ENCODE results near the gene ATP9B.
"Not testable (repeated sequence)": the region's sequence is repeated elsewhere in the genome, so short reads cannot be mapped to it uniquely, and the experiment has no call there.

Gene ATP9B

DNA sequence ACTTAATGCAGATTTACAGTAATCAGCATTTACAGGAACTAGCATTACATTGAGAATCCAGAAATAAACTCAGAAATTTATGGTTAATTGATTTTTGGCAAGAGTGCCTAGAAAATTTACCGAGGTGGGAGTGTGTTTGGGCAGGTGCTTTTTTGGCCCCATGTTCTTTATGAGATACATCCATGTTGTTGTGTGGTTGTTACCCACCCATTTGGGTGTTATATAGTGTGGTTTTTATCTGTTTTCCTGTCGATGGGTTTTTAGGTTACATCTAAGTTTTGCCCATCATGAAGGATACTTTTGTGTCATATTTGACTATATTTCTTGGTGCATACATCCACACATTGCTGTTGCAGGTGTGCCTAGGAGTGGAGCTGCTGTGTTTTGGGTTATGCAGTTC is 82.0 kb downstream of the ATP9B start:
- Histone ChIP-seq H3K9me3 (ENCODE audit: control insufficient read depth, low read depth, low read length) (no peaks in the 10 kb centered on the region), H3K27me3 (ENCODE audit: control insufficient read depth, insufficient read depth, low read length) (no peaks in the 10 kb centered on the region), H3K9ac (ENCODE audit: low read length) (no peak overlapping the region), H3K27ac (ENCODE audit: low read length) (no peak overlapping the region), H3K36me3 (ENCODE audit: control insufficient read depth, low read depth, low read length) (peaks cover 3% of the 10 kb centered on the region), H3K4me3 (ENCODE audit: low read length) (no peak overlapping the region), H3K4me1 (ENCODE audit: control insufficient read depth, low read depth, low read length) (no peaks in the 10 kb centered on the region)

DNA sequence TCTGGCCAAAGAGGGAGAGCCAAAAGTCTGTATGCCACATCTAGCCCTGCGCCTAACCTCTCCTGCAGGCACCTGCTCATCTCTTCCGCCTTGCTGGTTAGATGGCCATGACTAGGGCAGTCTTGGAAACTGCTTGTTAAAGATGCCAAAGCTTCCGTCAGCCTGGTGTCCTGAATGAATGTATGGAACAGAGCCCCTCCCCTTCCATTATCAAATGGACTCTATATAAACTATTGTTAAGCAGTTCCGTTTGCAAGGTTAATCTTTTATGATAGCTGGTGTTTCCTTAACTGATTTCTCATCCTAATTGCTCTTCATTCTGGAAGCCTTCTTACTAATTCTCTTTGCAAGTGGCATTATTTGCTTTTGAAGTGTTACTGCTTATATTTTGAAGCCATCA is 87.1 kb downstream of the ATP9B start:
- H3K36me3 ChIP-seq (ENCODE audit: control insufficient read depth, low read depth, low read length), result peaks cover 3% of the 10 kb centered on the region
- no peaks in the 10 kb centered on the region for H3K27me3 ChIP-seq (ENCODE audit: control insufficient read depth, insufficient read depth, low read length)
- no peaks in the 10 kb centered on the region for H3K4me1 ChIP-seq (ENCODE audit: control insufficient read depth, low read depth, low read length)
- H3K4me3 ChIP-seq (ENCODE audit: low read length), result no peak overlapping the region
- H3K27ac ChIP-seq (ENCODE audit: low read length), result no peak overlapping the region
- no peaks in the 10 kb centered on the region for H3K9me3 ChIP-seq (ENCODE audit: control insufficient read depth, low read depth, low read length)
- no peak overlapping the region for H3K9ac ChIP-seq (ENCODE audit: low read length)

DNA sequence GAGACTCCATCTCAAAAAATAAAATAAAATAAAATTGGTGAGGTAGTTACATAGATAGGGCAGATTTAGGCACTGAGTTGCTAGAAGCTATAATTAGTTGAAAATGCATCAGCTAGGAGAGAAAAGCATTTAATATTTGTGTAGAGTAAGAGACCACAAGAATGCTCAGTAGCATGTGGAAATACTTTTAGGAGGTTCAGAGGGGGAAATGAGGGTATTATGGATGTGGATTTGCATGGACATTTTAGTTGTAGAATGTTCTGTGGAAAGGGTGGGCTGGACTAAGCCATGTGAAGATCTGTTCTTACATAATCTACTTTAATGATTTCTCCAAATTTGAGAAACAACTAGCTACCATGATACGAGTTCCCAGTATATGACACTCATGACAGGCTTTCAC is 95.5 kb downstream of the ATP9B start:
- Histone ChIP-seq H3K27ac (ENCODE audit: low read length) (no peak overlapping the region), H3K4me3 (ENCODE audit: low read length) (no peak overlapping the region), H3K36me3 (ENCODE audit: control insufficient read depth, low read depth, low read length) (no peaks in the 10 kb centered on the region), H3K9me3 (ENCODE audit: control insufficient read depth, low read depth, low read length) (no peaks in the 10 kb centered on the region), H3K27me3 (ENCODE audit: control insufficient read depth, insufficient read depth, low read length) (no peaks in the 10 kb centered on the region), H3K4me1 (ENCODE audit: control insufficient read depth, low read depth, low read length) (peaks cover under 1% of the 10 kb centered on the region), H3K9ac (ENCODE audit: low read length) (no peak overlapping the region)

GRCh38 chr18:79166702-79167101 is 97.5 kb downstream of the ATP9B start:
- no peak overlapping the region for H3K4me3 ChIP-seq (ENCODE audit: low read length)
- H3K9ac ChIP-seq (ENCODE audit: low read length), result no peak overlapping the region
- no peaks in the 10 kb centered on the region for H3K36me3 ChIP-seq (ENCODE audit: control insufficient read depth, low read depth, low read length)
- H3K9me3 ChIP-seq (ENCODE audit: control insufficient read depth, low read depth, low read length), result no peaks in the 10 kb centered on the region
- H3K4me1 ChIP-seq (ENCODE audit: control insufficient read depth, low read depth, low read length), result peaks cover 7% of the 10 kb centered on the region
- H3K27me3 ChIP-seq (ENCODE audit: control insufficient read depth, insufficient read depth, low read length), result no peaks in the 10 kb centered on the region
- H3K27ac ChIP-seq (ENCODE audit: low read length), result no peak overlapping the region

DNA sequence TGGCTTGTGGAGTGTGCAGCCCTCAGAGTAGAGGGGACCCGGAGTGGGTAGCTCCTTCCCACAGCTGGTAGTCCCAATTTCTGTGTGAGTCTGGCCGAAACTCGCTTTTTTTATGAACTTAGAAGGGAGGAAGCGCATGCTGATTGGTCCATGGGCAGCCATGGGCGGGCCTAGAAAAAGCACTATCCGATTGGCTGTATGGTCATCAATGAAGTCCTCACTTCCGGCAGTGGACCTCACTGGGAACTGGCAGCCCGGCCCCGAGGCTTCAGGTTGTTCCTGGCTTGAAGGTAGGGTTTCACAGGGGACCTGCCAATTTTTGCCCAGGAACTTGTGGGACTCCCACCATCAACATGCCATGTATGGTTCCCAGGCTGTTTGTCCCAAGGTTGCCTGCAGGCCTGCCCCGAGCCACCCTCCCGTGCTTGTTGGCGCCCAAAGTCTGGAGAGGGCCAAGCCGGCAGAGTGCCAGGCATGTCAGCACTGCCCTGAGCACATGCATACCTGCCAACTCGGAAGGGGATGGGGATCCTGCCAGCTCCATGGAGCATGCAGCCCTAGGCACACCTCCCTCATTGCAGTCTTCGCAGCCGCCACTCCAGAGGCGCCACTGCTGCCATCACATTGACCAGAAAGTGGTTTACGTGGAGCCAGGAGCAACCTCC is 98.5 kb downstream of the ATP9B start:
- Histone ChIP-seq H3K27me3 (ENCODE audit: control insufficient read depth, insufficient read depth, low read length) (no peaks in the 10 kb centered on the region), H3K27ac (ENCODE audit: low read length) (no peak overlapping the region), H3K36me3 (ENCODE audit: control insufficient read depth, low read depth, low read length) (no peaks in the 10 kb centered on the region), H3K9me3 (ENCODE audit: control insufficient read depth, low read depth, low read length) (no peaks in the 10 kb centered on the region), H3K9ac (ENCODE audit: low read length) (no peak overlapping the region), H3K4me3 (ENCODE audit: low read length) (no peak overlapping the region), H3K4me1 (ENCODE audit: control insufficient read depth, low read depth, low read length) (peaks cover 7% of the 10 kb centered on the region)

DNA sequence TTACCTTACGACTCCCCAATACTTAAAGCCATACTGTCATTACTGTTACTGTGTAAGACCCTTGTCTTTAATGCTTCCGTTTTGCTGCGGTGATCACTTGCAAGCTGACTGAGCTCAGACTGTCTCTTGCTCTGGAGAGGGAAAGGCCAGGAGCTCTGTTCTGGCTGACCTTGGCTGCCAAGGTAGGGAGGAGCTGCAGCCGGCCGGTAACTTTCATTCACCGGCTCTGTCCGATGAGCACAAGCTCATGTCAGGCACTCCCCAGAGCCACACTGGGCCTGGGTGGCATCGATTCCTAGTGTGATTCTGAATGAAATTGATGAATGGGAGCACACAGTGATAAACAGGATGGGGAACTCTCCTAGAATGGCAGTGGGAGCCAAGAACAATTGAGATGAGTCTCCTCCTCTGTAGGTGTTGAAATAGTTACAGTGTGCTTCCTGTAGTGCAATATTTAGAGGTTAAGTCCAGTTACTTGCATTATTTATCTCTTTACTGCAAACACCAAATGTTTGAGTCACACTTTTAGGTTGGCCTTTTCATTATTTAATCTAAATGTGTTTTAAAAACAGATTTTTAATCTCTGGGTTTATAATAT is 100.9 kb downstream of the ATP9B start:
- Histone ChIP-seq H3K9ac (ENCODE audit: low read length) (no peak overlapping the region), H3K27me3 (ENCODE audit: control insufficient read depth, insufficient read depth, low read length) (no peaks in the 10 kb centered on the region), H3K9me3 (ENCODE audit: control insufficient read depth, low read depth, low read length) (no peaks in the 10 kb centered on the region), H3K4me1 (ENCODE audit: control insufficient read depth, low read depth, low read length) (peaks cover 7% of the 10 kb centered on the region), H3K27ac (ENCODE audit: low read length) (no peak overlapping the region), H3K4me3 (ENCODE audit: low read length) (no peak overlapping the region), H3K36me3 (ENCODE audit: control insufficient read depth, low read depth, low read length) (no peaks in the 10 kb centered on the region)

- not testable (repeated sequence) for H3K9me3 ChIP-seq (ENCODE audit: control insufficient read depth, low read depth, low read length); H3K27ac ChIP-seq (ENCODE audit: low read length); H3K4me3 ChIP-seq (ENCODE audit: low read length); H3K27me3 ChIP-seq (ENCODE audit: control insufficient read depth, insufficient read depth, low read length); H3K4me1 ChIP-seq (ENCODE audit: control insufficient read depth, low read depth, low read length); H3K36me3 ChIP-seq (ENCODE audit: control insufficient read depth, low read depth, low read length); H3K9ac ChIP-seq (ENCODE audit: low read length)
Measured at GRCh38 chr18:79172331-79172730, 103.1 kb downstream of the ATP9B start.

DNA sequence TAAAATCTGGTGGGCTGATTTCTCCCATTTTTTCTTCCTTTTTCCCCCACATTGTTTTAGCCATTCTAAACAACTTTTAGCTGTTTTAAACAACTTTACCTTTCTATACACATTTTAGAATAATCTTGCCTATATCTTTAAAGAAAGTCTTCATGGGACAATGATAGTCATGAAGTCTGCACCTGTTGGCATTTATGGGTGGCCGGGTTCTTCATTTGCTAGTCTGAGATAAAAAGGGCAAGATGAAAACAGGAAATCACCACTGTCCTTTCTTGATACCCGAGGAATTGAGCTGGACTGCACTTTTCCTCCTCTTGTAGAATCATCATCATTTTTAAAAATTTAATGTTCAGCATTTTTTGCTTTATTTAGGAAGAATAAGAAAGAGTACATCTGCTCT is 104.5 kb downstream of the ATP9B start:
- H3K36me3 ChIP-seq (ENCODE audit: control insufficient read depth, low read depth, low read length), result no peaks in the 10 kb centered on the region
- peaks cover 7% of the 10 kb centered on the region for H3K4me1 ChIP-seq (ENCODE audit: control insufficient read depth, low read depth, low read length)
- H3K9me3 ChIP-seq (ENCODE audit: control insufficient read depth, low read depth, low read length), result no peaks in the 10 kb centered on the region
- no peak overlapping the region for H3K27ac ChIP-seq (ENCODE audit: low read length)
- no peaks in the 10 kb centered on the region for H3K27me3 ChIP-seq (ENCODE audit: control insufficient read depth, insufficient read depth, low read length)
- H3K9ac ChIP-seq (ENCODE audit: low read length), result no peak overlapping the region
- no peak overlapping the region for H3K4me3 ChIP-seq (ENCODE audit: low read length)

DNA sequence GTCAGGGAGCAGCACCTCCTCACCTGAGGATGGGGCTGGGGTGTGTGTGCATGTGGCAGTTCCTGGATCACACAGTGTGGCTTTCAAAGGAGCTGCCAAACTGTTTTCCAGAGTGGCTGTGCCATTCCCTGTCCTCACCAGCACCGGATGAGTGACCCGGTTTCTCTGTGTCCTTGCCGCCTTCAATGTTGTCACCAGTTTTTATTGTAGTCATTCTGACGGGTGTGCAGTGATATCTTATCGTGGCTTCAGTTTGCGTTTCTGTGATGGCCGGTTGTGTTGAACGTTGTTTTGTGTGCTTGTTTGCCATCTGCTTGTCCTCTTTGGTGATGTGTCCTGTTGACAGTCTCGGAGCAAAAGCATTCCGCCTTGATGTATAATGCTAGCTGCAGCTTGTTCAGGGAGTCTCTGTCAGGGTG is 108.9 kb downstream of the ATP9B start:
- no peaks in the 10 kb centered on the region for H3K9me3 ChIP-seq (ENCODE audit: control insufficient read depth, low read depth, low read length)
- no peaks in the 10 kb centered on the region for H3K36me3 ChIP-seq (ENCODE audit: control insufficient read depth, low read depth, low read length)
- H3K9ac ChIP-seq (ENCODE audit: low read length), result no peak overlapping the region
- no peaks in the 10 kb centered on the region for H3K27me3 ChIP-seq (ENCODE audit: control insufficient read depth, insufficient read depth, low read length)
- peaks cover 21% of the 10 kb centered on the region for H3K4me1 ChIP-seq (ENCODE audit: control insufficient read depth, low read depth, low read length)
- no peak overlapping the region for H3K4me3 ChIP-seq (ENCODE audit: low read length)
- H3K27ac ChIP-seq (ENCODE audit: low read length), result no peak overlapping the region

GRCh38 chr18:79182047-79182713 is 113.0 kb downstream of the ATP9B start:
- no peaks in the 10 kb centered on the region for H3K36me3 ChIP-seq (ENCODE audit: control insufficient read depth, low read depth, low read length)
- H3K4me1 ChIP-seq (ENCODE audit: control insufficient read depth, low read depth, low read length), result peaks cover 29% of the 10 kb centered on the region
- peak overlapping the region; percentile 16 for H3K4me3 ChIP-seq (ENCODE audit: low read length)
- H3K27ac ChIP-seq (ENCODE audit: low read length), result no peak overlapping the region
- H3K9me3 ChIP-seq (ENCODE audit: control insufficient read depth, low read depth, low read length), result no peaks in the 10 kb centered on the region
- H3K27me3 ChIP-seq (ENCODE audit: control insufficient read depth, insufficient read depth, low read length), result no peaks in the 10 kb centered on the region
- no peak overlapping the region for H3K9ac ChIP-seq (ENCODE audit: low read length)

- Histone ChIP-seq H3K27ac (ENCODE audit: low read length) (no peak overlapping the region), H3K9ac (ENCODE audit: low read length) (no peak overlapping the region), H3K4me1 (ENCODE audit: control insufficient read depth, low read depth, low read length) (peaks cover 36% of the 10 kb centered on the region), H3K9me3 (ENCODE audit: control insufficient read depth, low read depth, low read length) (no peaks in the 10 kb centered on the region), H3K4me3 (ENCODE audit: low read length) (no peak overlapping the region), H3K36me3 (ENCODE audit: control insufficient read depth, low read depth, low read length) (no peaks in the 10 kb centered on the region), H3K27me3 (ENCODE audit: control insufficient read depth, insufficient read depth, low read length) (no peaks in the 10 kb centered on the region)
Measured at GRCh38 chr18:79185648-79186047, 116.5 kb downstream of the ATP9B start.

DNA sequence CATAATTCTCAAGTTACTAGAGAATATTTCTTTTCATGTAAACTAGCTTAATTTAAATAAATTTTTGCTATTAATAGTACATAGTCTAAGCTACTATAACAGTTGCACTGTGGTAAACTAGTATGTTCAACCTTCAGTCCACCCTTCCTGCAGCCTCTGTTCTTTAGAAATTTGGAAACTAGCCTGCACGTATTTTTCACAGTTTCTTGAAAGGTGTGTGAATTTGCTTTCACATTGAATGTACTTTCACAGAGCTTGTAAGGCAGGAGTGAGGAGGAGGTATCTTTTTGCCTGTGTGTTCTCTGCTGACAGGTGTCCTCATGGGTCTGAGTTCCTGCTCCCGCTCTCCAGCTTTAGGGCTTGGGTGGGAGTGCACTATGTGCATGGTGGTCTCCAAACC is 117.5 kb downstream of the ATP9B start:
- Histone ChIP-seq H3K27ac (ENCODE audit: low read length) (no peak overlapping the region), H3K27me3 (ENCODE audit: control insufficient read depth, insufficient read depth, low read length) (no peaks in the 10 kb centered on the region), H3K36me3 (ENCODE audit: control insufficient read depth, low read depth, low read length) (no peaks in the 10 kb centered on the region), H3K4me3 (ENCODE audit: low read length) (no peak overlapping the region), H3K9me3 (ENCODE audit: control insufficient read depth, low read depth, low read length) (no peaks in the 10 kb centered on the region), H3K4me1 (ENCODE audit: control insufficient read depth, low read depth, low read length) (peaks cover 29% of the 10 kb centered on the region), H3K9ac (ENCODE audit: low read length) (no peak overlapping the region)
